GM10248 (cell line): ENCODE measurements around the gene MFAP2.

Source experiments
- CTCF ChIA-PET: fragments of 300-600 bp; sonication (Branson Sonifier 250); formaldehyde crosslinking; extraction: SDS; loops from one replicate; lab custom pipeline; 2021; ENCODE audit warnings: antibody characterized with exemption; lab: Yijun Ruan, JAX
- POLR2A ChIA-PET: fragments of 350-650 bp; sonication (Branson Sonifier 250); formaldehyde crosslinking; extraction: SDS; loops from one replicate; lab custom pipeline; 2020; ENCODE audit warnings: antibody characterized with exemption; lab: Yijun Ruan, JAX
- DNase-seq: peaks from one replicate; pipeline ENCODE4 v3.0.0; 2012; ENCODE audit errors: extremely low spot score
- CTCF ChIP-seq: IDR thresholded peaks from 2 replicates; pipeline ENCODE4 v1.5.1; 2012; ENCODE audit warnings: mild to moderate bottlenecking, low read depth; ENCODE audit errors: extremely low read depth, missing control alignments, control extremely low read depth

The MFAP2 gene

GRCh38 chr1:17002524-17002902 lies 22.1 kb upstream of the MFAP2 start:
- DNase-seq: no peak
- ChIA-PET POLR2A (no interaction called here), CTCF (interaction anchor here (0.9 to 2.0 kb wide), 2 partner anchors 41 to 51 kb away, joined by 3 to 6 read pairs; no protein-coding TSS in a partner anchor)
- no peak for TF ChIP-seq CTCF

- ChIA-PET CTCF (interaction anchor here (0.8 to 2.0 kb wide), 4 partner anchors 9 to 50 kb away, joined by 3 to 6 read pairs (median 4); no protein-coding TSS in a partner anchor), POLR2A (interaction anchor here (0.6 kb wide), 1 partner anchor 389 kb away, joined by 4 read pairs; no protein-coding TSS in a partner anchor)
- TF ChIP-seq CTCF: no peak
- no peak for DNase-seq
Measured at GRCh38 chr1:17001760-17002523, 21.5 kb upstream of the MFAP2 start.

GRCh38 chr1:16999863-17000262 lies 19.4 kb upstream of the MFAP2 start:
- DNase-seq: no peak
- CTCF ChIA-PET: interaction anchor here (0.9 to 2.0 kb wide), 3 partner anchors 19 to 48 kb away, joined by 3 to 5 read pairs (median 5); partner anchors contain the start of gene MFAP2
- POLR2A ChIA-PET: no interaction called here
- TF ChIP-seq CTCF: no peak

GRCh38 chr1:16998589-16998988 lies 18.2 kb upstream of the MFAP2 start:
- CTCF ChIA-PET: interaction anchor here (0.7 kb wide), 1 partner anchor 14 kb away, joined by 3 read pairs; no protein-coding TSS in a partner anchor

GRCh38 chr1:16996845-16997244 lies 16.4 kb upstream of the MFAP2 start:
- no peak for TF ChIP-seq CTCF
- ChIA-PET POLR2A (no interaction called here), CTCF (interaction anchor here (1.5 kb wide), 1 partner anchor 36 kb away, joined by 6 read pairs; no protein-coding TSS in a partner anchor)
- DNase-seq: no peak

More at GRCh38 chr1:16998589-16998988, 18.2 kb upstream of the MFAP2 start:
- TF ChIP-seq CTCF: no peak
- no peak for DNase-seq
- POLR2A ChIA-PET: no interaction called here

GRCh38 chr1:16993521-16994038 lies 13.2 kb upstream of the MFAP2 start:
- TF ChIP-seq CTCF: no peak
- DNase-seq: no peak
- CTCF ChIA-PET: no interaction called here
- POLR2A ChIA-PET: no interaction called here
